ENCODE measurements around the gene CIBAR2.

GRCh38 chr16:85132456-85133289, 20.4 kb upstream of the CIBAR2 start:
- TF ChIP-seq CTCF (IDR thresholded peaks at IDR 0.05) (no peak), POLR2A (IDR thresholded peaks at IDR 0.05) (no peak)
